K562 (cell line): ENCODE data around the gene HES6.

Source experiments
- BRCA1 ChIP-seq, 2 experiments: fragments of 450-650 bp in 1 of 2; sonication (generic) in 1 of 2; formaldehyde crosslinking in 1 of 2; IDR thresholded peaks; 2 replicates each; pipeline versions ENCODE4 v1.5.0 to v1.6.1; 2017 to 2020; ENCODE audit warnings: mild to moderate bottlenecking in 1 of 2, missing genetic modification reagents in 1 of 2
- CTCF ChIP-seq, 3 experiments: IDR thresholded peaks in 2 of 3; conservative IDR thresholded peaks in 1 of 3; 2 replicates each; pipeline ENCODE4 v1.5.1; 2011 to 2012; ENCODE audit warnings: low read length in 3 of 3, mild to moderate bottlenecking in 3 of 3, control low read depth in 2 of 3, improper control_type of control experiment in 1 of 3, inconsistent platforms in 1 of 3, low read depth in 1 of 3, mixed read lengths in 1 of 3, moderate library complexity in 1 of 3; ENCODE audit not compliant: insufficient read depth in 2 of 3
- EGR1 ChIP-seq: fragments of 450-650 bp; conservative IDR thresholded peaks from 2 replicates; pipeline ENCODE4 v1.6.1; 2017; ENCODE audit warnings: mild to moderate bottlenecking
- EWSR1 ChIP-seq: fragments of 450-650 bp; IDR thresholded peaks from 2 replicates; pipeline ENCODE4 v1.6.1; 2018; ENCODE audit warnings: borderline replicate concordance, mild to moderate bottlenecking, low read depth, moderate library complexity; ENCODE audit not compliant: partially characterized antibody
- FOXO4 ChIP-seq: fragments of 450-650 bp; formaldehyde crosslinking; IDR thresholded peaks from 2 replicates; pipeline ENCODE4 v1.4.0; 2020; ENCODE audit warnings: mild to moderate bottlenecking, moderate library complexity
- KLF16 ChIP-seq: IDR thresholded peaks from 2 replicates; pipeline ENCODE4 v1.6.1; 2016; ENCODE audit warnings: antibody characterized with exemption
- MAFK ChIP-seq: IDR thresholded peaks from 2 replicates; pipeline ENCODE4 v1.6.1; 2011; ENCODE audit warnings: low read length, improper control_type of control experiment
- MGA ChIP-seq: fragments of 450-650 bp; IDR thresholded peaks from 2 replicates; pipeline ENCODE4 v1.6.1; 2016; ENCODE audit warnings: mild to moderate bottlenecking, moderate library complexity
- NFIC ChIP-seq: fragments of 450-650 bp; IDR thresholded peaks from 2 replicates; pipeline ENCODE4 v1.6.1; 2017; ENCODE audit warnings: mild to moderate bottlenecking, inconsistent platforms
- RBM15 ChIP-seq: fragments of 200-400 bp; formaldehyde crosslinking; IDR thresholded peaks from 2 replicates; pipeline ENCODE4 v1.6.1; 2018; ENCODE audit warnings: mild to moderate bottlenecking, low read length, moderate library complexity; ENCODE audit not compliant: insufficient read depth
- RHOXF2B ChIP-seq: fragments of 250-450 bp; sonication (Bioruptor Pico); conservative IDR thresholded peaks from 2 replicates; pipeline ENCODE4 v1.5.1; 2021
- TF ChIP-seq, protein P1 (sequence below): sonication (generic); formaldehyde crosslinking; IDR thresholded peaks from 2 replicates; pipeline ENCODE4 v1.5.0; 2020; ENCODE audit warnings: missing genetic modification reagents

GRCh38 chr2:238224356-238225035 lies 15.3 kb downstream of the HES6 start:
- no peak for TF ChIP-seq CTCF (IDR thresholded peaks at IDR 0.05 in 2 of 3, conservative IDR thresholded peaks at IDR 0.05 in 1 of 3; ENCODE audit: insufficient read depth in 2 of 3, low read depth in 1 of 3, low read length in 3 of 3)
- TF ChIP-seq, protein P1, sequence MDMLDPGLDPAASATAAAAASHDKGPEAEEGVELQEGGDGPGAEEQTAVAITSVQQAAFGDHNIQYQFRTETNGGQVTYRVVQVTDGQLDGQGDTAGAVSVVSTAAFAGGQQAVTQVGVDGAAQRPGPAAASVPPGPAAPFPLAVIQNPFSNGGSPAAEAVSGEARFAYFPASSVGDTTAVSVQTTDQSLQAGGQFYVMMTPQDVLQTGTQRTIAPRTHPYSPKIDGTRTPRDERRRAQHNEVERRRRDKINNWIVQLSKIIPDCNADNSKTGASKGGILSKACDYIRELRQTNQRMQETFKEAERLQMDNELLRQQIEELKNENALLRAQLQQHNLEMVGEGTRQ (CRISPR knock-in tag): no peak
- TF ChIP-seq BRCA1 (IDR thresholded peaks at IDR 0.05): no peak
- TF ChIP-seq BRCA1 (CRISPR knock-in tag; IDR thresholded peaks at IDR 0.05): no peak
- no peak for TF ChIP-seq KLF16
- no peak for TF ChIP-seq EWSR1
- TF ChIP-seq RBM15: no peak
- no peak for TF ChIP-seq EGR1
- TF ChIP-seq MGA: no peak
- no peak for TF ChIP-seq NFIC
- TF ChIP-seq RHOXF2B (CRISPR knock-in tag): no peak
- no peak for TF ChIP-seq MAFK
- no peak for TF ChIP-seq FOXO4 (CRISPR knock-in tag)
